HG03558 (cell line): ENCODE measurements around the gene SLC25A24.
"Not testable (repeated sequence)": the region's sequence is repeated elsewhere in the genome, so short reads cannot be mapped to it uniquely, and the experiment has no call there.

Experiments used
- ATAC-seq: cut with Tn5 transposase; IDR thresholded peaks from one replicate; pipeline ENCODE4 v1.9.1; 2021; ENCODE audit warnings: moderate number of reproducible peaks; ENCODE audit not compliant: unreplicated experiment; ENCODE audit errors: extremely low read depth

Gene SLC25A24

DNA sequence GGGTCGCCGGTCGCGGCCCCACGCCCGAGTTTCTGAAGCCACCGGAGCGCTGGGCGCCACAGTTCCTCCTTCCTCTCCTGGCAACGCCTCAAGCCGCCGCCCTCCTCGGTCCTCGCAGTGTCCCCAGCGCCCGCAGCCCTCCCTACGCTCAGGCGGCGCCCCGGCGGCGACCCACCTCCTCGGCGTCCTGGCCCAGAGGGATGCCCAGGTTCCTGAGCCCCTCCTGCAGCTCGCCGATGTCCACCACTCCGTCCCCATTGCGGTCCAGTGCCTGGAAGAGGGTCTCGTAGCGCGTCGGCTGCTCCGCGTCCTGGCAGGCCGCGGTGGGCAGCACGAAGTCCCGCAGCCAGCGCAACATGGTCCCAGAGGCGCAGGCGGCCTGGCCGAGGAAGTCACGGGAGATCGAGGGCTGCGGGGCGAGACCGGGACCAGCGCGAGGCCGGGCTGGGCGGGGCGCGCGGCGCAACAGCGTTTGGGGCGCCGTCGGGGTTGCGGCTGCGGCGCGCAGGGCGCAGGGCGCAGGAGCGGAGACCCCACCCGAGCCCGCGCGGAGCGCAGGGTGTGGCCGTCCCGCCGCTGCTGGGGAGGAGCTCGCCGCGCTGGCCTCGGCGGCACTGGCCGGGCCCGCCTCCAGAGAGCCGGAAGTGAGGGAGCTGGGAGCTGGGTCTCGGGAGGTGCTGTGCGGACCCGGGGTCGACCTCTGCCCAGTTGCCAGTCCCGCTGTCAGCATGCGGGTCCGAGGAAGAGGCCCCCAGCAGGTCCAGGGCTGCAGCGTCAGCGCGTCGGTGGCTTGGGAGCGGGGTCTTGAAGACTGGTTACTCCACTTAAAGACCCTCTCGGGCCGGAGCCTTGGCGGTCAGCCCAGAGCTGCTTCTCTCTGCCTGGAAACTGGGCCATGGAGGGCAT lies at the start of gene SLC25A24:
Gene SLC25A24 (minus strand): TSS at position 563 of the 906 bp plus-strand sequence. CDS start 205 bp downstream, at position 358.
- ATAC-seq = no peak

DNA sequence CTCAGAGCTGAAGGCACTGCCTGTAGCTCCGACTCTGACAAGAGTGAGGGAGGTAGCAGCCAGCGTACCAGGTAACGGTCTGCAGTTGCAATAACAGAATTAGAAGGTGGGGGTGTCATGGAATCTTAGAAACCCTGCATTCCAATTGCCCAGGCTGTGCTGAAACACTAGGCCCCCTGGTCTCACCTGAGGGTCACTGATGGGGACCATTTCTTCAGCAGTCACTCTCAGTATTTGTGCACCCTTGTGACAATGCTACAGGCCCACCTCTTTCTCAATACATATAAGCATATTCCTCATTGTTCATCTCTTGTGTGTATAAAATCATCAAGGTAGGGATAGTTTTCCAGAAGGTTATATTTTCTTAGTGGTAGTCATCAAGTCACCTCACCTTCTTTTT lies 43.8 kb upstream of the SLC25A24 start, which contains the start of gene NBPF4:
Gene NBPF4 (minus strand): TSS at position 101 of the 400 bp plus-strand sequence. CDS start 315 bp downstream, outside the sequence.
- not testable (repeated sequence) for ATAC-seq

DNA sequence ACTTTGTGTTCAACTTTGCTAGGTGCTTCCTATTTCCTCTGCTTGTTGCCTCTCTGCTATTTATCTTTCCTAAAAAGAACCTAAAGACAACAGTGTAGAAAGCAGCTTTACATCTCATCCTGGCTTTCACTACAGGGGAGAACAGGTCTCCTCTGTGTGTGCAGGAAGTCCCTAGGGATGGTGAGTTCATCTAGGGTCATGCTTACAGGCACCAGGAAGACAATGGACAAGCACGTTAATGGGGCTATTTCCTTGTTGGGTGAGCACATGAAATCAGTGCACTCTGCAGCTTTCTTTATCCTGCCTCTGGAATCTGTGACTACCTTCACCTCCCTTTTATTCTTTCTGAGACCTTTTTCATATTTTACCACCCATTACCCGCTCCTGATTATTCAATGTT lies 39.3 kb upstream of the SLC25A24 start:
- ATAC-seq = not testable (repeated sequence)

DNA sequence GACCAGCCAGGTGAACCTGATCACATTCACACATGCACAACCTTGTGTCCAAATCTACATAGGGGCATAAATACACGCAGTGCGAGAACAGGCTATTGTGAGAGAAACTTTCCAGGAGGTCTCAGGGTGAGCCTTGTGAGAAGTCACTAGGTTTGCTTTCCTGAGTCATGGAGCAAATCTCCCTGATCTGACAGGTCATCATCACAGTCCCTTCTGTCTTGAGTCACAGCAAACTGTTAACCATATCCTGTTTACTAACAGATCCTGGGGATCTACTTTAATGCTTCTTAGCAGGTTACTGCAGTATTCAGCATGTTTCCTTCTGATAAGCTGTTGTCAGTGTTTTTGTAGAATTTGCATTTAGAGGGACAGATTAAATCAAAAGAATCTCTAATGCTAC lies 35.2 kb upstream of the SLC25A24 start:
- not testable (repeated sequence) for ATAC-seq

DNA sequence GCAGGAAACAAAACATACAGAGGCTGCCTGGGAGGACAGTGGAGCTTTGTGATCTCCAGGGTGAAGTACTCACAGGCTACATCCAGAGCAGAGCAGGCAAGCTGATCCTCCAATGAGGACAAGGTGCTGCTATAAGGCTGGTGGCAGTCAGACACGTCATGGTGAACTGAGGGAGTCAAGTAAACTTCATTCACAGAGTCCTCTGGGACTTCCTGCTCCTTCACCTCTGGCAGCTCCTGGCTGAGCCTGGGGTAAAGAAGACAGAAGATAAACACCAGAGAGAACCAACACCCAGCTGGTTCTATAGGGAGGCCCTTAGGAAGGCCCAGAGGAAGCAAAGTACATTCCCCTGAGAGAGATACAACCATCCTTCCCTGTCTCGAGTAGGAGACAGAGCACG lies 32.0 kb upstream of the SLC25A24 start:
- ATAC-seq = not testable (repeated sequence)

DNA sequence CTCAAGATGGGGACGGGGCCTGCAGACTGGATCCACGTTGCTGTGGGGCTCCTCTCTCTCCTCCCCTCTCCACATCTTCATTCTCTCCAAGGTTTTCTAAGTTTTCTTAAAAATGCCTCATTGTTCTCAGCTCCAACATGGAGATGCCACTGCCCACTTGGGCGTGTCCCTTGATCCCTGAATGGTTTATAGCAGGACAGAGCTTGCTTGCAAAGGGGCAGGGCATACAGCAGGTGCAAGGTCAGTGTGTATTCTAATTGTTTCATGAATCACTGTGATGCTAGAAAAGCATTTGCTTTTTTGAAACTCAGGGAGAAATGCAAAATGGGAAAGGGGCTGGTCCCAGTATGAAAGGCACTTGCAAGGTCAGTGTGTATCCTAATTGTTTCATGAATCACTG lies 29.8 kb upstream of the SLC25A24 start:
- ATAC-seq = not testable (repeated sequence)

DNA sequence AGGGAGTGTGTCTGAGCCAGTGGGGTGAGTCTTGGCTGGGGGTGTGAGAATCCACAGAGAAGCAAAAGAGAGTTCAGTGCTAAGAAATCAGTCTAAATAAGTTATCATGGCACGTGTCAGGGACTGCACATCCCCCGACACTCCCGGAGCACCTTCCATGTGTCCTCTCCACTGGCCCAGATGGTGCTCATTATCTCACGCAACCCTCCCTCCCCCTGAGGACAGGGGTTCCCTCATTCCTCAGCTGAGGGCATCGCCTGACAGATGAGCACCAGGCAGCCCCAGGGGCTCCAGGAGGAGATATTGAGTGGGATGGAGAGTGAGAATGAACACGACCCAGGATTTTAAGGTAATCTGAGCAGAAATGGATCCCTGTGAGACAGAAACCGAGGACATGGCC lies 27.6 kb upstream of the SLC25A24 start:
- not testable (repeated sequence) for ATAC-seq

DNA sequence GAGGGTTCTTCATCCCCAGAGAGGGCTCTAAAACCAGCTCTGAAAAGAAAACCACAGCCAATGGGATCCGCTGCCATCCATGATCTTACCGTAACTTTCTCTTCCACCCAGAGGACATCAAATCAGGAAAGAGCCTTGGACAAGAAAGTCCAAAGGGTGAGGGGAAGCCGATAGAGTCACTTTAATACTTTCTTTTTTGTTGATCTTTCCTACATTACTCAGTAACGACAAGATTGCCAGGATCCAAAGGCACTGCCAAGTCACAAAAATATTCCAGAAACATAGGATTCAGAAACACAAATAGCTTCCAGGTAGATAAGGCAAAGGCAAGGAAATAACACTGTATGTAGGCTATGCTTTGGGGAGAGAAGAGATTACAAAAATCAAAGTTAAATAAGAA lies 26.7 kb upstream of the SLC25A24 start:
- ATAC-seq = not testable (repeated sequence)

DNA sequence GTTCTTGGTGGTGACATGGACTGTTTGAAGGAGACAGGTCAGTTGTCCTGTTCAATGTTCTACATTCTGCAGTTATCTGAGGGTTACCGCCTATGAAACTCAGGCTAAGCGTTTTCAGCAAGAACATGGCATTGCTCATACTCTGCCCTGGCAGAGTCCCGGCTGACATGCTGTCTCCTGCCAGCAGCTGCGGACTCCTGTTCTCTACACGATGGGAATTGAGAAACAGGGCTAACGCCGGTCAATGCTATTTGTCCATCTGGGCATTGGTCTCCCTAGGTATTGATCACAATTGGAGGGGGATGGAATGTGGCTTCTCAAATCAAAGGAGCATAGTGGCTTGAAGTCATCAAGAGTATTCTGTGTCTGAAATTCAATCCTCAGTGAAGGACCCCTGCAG lies 23.1 kb upstream of the SLC25A24 start:
- ATAC-seq = not testable (repeated sequence)

DNA sequence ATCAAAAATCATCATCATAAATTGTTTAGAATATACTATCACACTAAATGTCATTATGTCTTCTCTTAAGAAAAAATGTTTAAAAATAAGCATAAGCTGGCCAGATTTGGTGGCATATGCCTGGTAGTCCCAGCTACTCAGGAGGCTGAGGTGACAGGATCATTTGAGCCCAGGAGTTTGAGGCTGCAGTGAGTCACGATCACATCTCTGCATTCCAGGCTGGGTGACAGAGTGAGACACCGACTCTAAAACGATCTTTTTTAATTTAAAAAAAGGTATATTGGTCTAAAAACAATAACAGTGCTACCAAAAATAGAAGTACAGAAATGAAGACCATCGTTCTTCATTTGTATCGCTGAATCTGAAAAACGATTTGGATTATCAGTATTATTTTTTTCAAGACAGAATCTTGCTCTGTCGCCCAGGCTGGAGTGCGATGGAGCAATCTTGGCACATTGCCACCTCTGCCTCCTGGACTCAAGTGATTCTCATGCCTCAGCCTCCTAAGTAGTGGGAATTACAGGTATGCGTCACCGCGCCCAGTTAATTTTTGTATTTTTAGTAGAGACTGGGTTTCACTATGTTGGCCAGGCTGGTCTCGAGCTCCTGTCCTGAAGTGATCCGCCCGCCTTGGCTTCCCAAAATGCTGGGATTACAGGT lies 17.5 kb upstream of the SLC25A24 start:
- ATAC-seq = not testable (repeated sequence)

DNA sequence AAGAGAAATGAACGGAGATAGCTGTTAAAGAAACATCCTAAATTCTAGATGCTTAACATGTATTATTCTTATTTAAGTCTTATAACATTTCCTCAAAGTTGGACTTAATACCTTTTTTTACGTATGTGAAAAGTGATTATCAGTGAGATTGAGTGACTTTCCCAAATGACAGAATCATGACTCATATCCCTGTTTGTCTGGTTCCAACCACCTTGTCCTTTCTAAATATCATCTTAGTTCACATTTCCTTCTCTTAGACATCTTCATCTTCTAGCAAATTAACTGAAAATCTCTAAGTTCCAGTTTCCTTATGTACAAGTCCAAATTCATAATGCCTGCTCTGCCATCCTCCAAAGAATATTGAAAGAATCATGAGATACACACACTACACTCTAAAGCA lies 16.9 kb upstream of the SLC25A24 start:
- ATAC-seq = not testable (repeated sequence)

DNA sequence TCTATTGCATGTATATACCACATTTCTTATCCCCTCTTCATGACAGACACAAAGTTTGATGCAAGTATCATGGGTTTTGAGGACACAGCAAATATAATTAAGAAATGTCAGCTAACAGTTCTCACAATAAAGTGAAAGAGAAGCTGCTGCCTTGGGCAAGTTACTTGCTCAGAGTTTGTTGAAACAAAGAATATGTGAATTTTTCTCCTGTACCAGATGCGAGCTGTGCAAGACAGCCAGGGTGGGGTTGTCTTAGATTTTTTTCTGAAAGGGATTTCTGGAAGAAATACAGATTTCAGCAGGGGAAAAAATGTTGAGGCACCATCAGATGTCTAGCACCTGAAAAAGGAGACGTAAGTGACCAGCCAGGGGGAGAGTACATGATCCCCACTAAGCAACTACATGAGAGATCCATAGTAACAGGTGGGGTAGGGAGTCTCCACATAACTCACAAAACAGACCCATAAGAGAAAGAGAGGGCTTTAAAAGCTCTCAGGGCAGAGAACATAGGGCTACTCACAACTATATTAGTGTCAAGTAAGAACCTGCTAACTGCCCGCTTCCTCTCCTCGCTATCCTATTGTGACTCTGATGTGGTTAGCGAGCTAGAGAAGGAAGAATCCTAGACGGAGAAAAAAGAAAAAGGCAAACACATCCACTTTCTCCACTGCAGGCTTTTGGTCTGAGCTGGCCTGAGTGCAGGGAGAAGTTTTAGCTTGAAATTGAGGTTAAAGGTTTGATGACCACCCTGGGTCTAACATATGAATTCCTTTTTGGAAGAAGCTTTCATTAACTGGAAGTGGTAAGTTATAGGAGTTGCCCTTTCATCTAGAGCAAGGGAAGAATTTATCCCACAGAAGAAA lies 16.1 kb upstream of the SLC25A24 start:
- ATAC-seq = not testable (repeated sequence)

DNA sequence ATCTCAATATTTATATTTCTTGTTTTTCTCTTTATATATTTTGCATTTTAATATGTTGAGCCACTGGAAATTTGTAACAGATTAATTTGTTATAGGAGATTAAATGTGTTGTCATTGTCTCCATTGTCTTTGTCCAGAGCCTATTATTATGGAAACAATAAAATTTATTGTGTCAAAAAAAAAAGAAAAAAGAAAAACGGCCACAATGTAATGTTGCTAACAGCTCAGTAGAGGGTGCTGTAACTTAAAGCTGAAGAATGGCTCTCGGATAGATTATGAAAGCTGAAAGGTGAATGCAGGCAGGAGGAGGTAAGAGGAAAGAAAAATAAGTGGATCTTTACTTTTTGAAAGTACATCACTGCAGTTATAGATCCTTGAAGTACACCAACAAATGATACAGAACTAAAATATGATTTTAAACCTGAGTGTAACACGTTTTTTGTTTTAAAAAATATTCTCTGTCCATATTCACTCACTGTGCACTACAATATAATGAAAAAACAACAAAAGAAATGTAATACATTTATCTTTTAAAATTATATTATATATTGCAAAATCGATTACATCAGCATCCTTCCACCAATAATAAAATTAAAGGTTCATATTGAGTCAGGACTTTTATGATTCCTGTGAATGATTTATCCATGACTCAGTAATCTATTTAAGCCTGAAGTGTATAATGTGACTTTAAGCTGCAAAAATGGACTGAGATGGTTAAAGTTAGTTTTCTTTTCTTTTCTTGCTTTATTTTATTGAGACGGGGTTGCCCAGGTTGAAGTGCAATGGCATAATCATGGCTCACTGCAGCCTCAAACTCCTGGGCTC lies 14.7 kb upstream of the SLC25A24 start:
- not testable (repeated sequence) for ATAC-seq

DNA sequence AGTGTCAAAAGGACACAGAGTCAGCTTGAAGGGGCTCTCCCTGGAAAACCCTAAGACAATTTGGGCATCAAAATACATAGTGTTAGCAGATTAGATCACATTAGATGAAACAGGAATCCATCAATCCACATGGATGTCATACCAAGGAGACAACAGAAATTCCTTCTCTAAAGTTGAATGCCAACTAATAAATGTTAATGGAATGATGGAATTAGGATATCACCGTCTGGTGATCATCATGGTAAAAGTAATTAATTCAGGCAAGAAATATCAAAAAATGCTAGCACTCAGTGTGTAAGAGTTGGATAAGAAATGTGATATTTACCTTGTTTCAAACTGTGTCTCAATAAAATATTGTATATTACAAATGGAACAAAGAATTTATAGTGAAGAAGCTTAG lies 10.9 kb upstream of the SLC25A24 start:
- no peak for ATAC-seq

DNA sequence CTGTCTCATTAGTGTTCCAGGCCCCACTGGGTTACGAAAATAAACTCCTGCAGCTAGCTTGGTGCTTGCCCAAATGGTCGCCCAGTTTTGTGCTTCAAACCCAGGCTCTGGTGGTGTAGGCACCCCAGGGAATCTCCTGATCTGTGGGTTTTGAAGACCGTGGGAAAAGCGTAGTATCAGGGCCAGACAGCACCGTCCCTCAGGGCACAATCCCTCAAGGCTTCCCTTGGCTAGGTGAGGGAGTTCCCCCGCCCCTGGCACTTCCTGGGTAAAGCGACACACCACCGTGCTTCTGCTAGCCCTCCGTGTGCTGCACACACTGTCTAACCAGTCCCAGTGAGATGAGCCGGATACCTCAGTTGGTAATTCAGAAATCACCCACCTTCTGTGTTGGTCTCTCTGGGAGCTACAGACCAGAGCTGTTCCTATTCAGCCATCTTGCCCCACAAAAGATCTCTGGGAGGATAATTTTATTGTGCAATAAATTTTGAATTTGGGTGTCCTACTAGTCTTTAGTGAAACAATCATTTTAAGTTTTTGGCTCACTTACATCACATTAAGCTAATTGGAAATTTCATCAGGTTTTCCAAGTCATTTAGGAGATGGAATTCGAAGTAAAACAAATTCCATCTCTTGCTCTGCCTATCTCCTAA lies 9.4 kb upstream of the SLC25A24 start:
- ATAC-seq = no peak

DNA sequence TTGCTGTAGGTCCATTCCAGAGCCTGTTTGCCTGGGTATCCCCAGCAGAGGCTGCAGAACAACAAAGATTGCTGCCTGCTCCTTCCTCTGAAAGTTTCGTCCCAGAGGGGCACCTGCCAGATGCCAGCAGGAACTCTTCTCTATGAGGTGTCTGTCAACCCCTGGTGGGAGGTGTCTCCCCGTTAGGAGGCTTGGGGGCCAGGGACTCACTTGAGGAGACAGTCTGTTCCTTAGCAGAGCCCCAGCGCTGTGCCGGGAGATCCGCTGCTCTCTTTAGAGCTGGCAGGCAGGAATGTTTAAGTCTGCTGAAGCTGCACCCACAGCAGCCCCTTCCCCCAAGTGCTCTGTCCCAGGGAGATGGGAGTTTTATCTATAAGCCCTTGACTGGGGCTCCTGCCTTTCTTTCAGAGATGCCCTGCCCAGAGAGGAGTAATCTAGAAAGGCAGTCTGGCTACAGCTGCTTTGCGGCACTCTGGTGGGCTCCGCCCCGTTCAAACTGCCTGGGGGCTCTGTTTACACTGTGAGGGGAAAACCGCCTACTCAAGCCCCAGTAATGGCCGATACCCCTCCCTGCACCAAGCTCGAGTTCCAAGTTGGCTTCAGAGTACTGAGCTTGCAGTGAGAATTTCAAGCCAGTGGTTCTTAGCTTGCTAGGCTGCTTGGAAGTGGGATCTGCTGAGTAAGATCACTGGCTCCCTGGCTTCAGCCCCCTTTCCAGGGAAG lies 8.7 kb upstream of the SLC25A24 start:
- ATAC-seq = no peak

DNA sequence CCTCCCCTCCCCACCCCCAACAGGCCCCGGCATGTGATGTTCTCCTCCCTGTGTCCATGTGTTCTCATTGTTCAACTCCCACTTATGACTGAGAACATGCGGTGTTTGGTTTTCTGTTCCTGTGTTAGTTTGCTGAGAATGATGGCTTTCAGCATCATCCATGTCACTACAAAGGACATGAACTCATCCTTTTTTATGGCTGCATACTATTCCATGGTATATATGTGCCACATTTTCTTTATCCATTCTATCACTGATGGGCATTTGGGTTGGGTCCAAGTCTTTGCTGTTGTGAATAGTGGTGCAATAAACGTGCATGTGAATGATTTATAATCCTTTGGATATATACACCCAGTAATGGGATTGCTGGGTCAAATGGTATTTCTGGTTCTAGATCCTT lies 3.4 kb upstream of the SLC25A24 start:
- ATAC-seq = not testable (repeated sequence)

DNA sequence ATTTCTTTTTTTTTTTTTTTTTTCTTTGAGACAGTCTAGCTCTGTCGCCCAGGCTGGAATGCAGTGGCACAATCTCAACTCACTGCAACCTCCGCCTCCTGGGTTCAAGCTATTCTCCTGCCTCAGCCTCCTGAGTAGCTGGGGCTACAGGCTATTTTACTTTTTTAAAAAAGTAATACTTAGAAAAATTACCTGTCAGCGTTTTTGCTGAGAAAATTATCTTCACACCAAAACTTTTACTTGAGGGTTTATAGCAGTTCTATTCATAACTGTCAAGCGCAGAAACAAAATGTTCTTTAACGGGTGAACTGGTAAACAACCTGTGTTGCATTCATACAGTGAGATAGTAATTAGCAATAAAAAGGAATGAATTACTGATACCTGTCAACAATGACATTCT lies 1.5 kb upstream of the SLC25A24 start:
- ATAC-seq = no peak
